Mesendoderm (in vitro differentiated cells): ENCODE results near the gene SLC25A22.

ENCODE experiments used
- DNase-seq: peaks from one replicate; pipeline ENCODE4 v3.0.0; 2013
- H2AK5ac ChIP-seq: 2 replicates; pipeline ENCODE4 v1.6.1; 2013; ENCODE audit warnings: low read length, inconsistent platforms
- H2BK120ac ChIP-seq: 2 replicates; pipeline ENCODE4 v1.6.1; 2013; ENCODE audit warnings: low read depth, mild to moderate bottlenecking, low read length, moderate library complexity, mixed read lengths
- H2BK15ac ChIP-seq: replicated peaks from 2 replicates; pipeline ENCODE4 v1.6.1; 2013; ENCODE audit warnings: low read depth, mild to moderate bottlenecking, moderate library complexity
- H2BK5ac ChIP-seq: 2 replicates; pipeline ENCODE4 v1.6.1; 2013; ENCODE audit warnings: low read length, inconsistent platforms
- H3K18ac ChIP-seq: 2 replicates; pipeline ENCODE4 v1.6.1; 2013; ENCODE audit warnings: mild to moderate bottlenecking, low read length, mixed read lengths
- H3K23ac ChIP-seq: one replicate; pipeline ENCODE4 v1.6.1; 2013; ENCODE audit warnings: low read length
- H3K27ac ChIP-seq: 2 replicates; pipeline ENCODE4 v1.5.1; 2013; ENCODE audit warnings: low read depth, mild to moderate bottlenecking, inconsistent platforms, low read length, moderate library complexity
- H3K27me3 ChIP-seq: 2 replicates; pipeline ENCODE4 v1.6.1; 2013; ENCODE audit warnings: low read length, control low read depth, mild to moderate bottlenecking, inconsistent platforms; ENCODE audit not compliant: insufficient read depth, poor library complexity
- H3K36me3 ChIP-seq: 2 replicates; pipeline ENCODE4 v1.6.1; 2013; ENCODE audit warnings: low read length, inconsistent platforms; ENCODE audit not compliant: control insufficient read depth, insufficient read depth
- H3K4ac ChIP-seq: one replicate; pipeline ENCODE4 v1.6.1; 2013; ENCODE audit warnings: low read depth, mild to moderate bottlenecking, low read length, moderate library complexity
- H3K4me1 ChIP-seq: 2 replicates; pipeline ENCODE4 v1.6.1; 2013; ENCODE audit warnings: low read depth, low read length, inconsistent platforms; ENCODE audit not compliant: control insufficient read depth
- H3K4me2 ChIP-seq: 2 replicates; pipeline ENCODE4 v1.6.1; 2013; ENCODE audit warnings: low read length
- H3K4me3 ChIP-seq: 2 replicates; pipeline ENCODE4 v1.5.1; 2013; ENCODE audit warnings: mild to moderate bottlenecking, low read length
- H3K56ac ChIP-seq: one replicate; pipeline ENCODE4 v1.6.1; 2013; ENCODE audit warnings: low read length
- H3K79me1 ChIP-seq: 2 replicates; pipeline ENCODE4 v1.6.1; 2013; ENCODE audit warnings: low read length, inconsistent platforms
- H3K79me2 ChIP-seq: 2 replicates; pipeline ENCODE4 v1.6.1; 2013; ENCODE audit warnings: mild to moderate bottlenecking, low read length; ENCODE audit not compliant: control insufficient read depth, insufficient read depth
- H3K9ac ChIP-seq: 2 replicates; pipeline ENCODE4 v1.6.1; 2013; ENCODE audit warnings: low read length, inconsistent platforms
- H4K5ac ChIP-seq: one replicate; pipeline ENCODE4 v1.6.1; 2013; ENCODE audit warnings: low read length
- H4K8ac ChIP-seq: one replicate; pipeline ENCODE4 v1.6.1; 2013; ENCODE audit warnings: low read depth, mild to moderate bottlenecking, control low read depth, low read length, moderate library complexity
- WGBS: extraction: QIAGEN DNeasy Blood & Tissue Kit; methylation state at CpG from one replicate; pipeline ENCODE4 v1.1.7; 2013; ENCODE audit warnings: low lambda C conversion rate, missing lambda C conversion rate; ENCODE audit not compliant: insufficient coverage; ENCODE audit errors: extremely low coverage; 5-methylcytosine and 5-hydroxymethylcytosine counted together

The SLC25A22 gene

GRCh38 chr11:803467-803742, 5.3 kb upstream of the SLC25A22 start:
- no peak overlapping the region for H3K9ac ChIP-seq
- no peak overlapping the region for H4K8ac ChIP-seq
- H3K79me2 ChIP-seq: peaks cover under 1% of the 10 kb centered on the region
- H3K36me3 ChIP-seq: no peaks in the 10 kb centered on the region
- H3K23ac ChIP-seq: no peak overlapping the region
- H3K4me1 ChIP-seq: peaks cover 4% of the 10 kb centered on the region
- WGBS: no CpG with 5 or more reads among the region's 8 CpGs
- H3K4me3 ChIP-seq: no peak overlapping the region
- H3K79me1 ChIP-seq: no peaks in the 10 kb centered on the region
- no peaks in the 10 kb centered on the region for H3K27me3 ChIP-seq
- no peak overlapping the region for H3K56ac ChIP-seq
- DNase-seq: no peak
- no peak overlapping the region for H3K27ac ChIP-seq
- no peak overlapping the region for H2BK15ac ChIP-seq
- H2AK5ac ChIP-seq: no peak overlapping the region
- H3K4ac ChIP-seq: no peak overlapping the region
- no peak overlapping the region for H3K4me2 ChIP-seq
- no peak overlapping the region for H4K5ac ChIP-seq
- H3K18ac ChIP-seq: no peak overlapping the region
- H2BK120ac ChIP-seq: no peak overlapping the region
- no peak overlapping the region for H2BK5ac ChIP-seq

GRCh38 chr11:802693-803466, 4.8 kb upstream of the SLC25A22 start:
- Histone ChIP-seq H3K23ac (no peak overlapping the region), H3K4me1 (peaks cover 4% of the 10 kb centered on the region), H3K79me1 (no peaks in the 10 kb centered on the region), H3K4ac (no peak overlapping the region), H3K27ac (no peak overlapping the region), H3K27me3 (no peaks in the 10 kb centered on the region), H3K9ac (no peak overlapping the region), H4K8ac (no peak overlapping the region), H4K5ac (no peak overlapping the region), H3K18ac (no peak overlapping the region), H2BK5ac (no peak overlapping the region), H3K36me3 (no peaks in the 10 kb centered on the region), H2BK15ac (no peak overlapping the region), H2AK5ac (no peak overlapping the region), H3K56ac (no peak overlapping the region), H2BK120ac (no peak overlapping the region), H3K79me2 (no peaks in the 10 kb centered on the region), H3K4me3 (no peak overlapping the region), H3K4me2 (no peak overlapping the region)
- WGBS: no CpG with 5 or more reads among the region's 28 CpGs
- no peak for DNase-seq

GRCh38 chr11:802018-802617, 4.0 kb upstream of the SLC25A22 start:
- Histone ChIP-seq H3K4ac (no peak overlapping the region), H3K4me2 (no peak overlapping the region), H3K4me1 (peaks cover 4% of the 10 kb centered on the region), H3K27ac (no peak overlapping the region), H4K5ac (no peak overlapping the region), H3K23ac (no peak overlapping the region), H3K27me3 (no peaks in the 10 kb centered on the region), H3K4me3 (no peak overlapping the region), H3K56ac (no peak overlapping the region), H2BK5ac (no peak overlapping the region), H4K8ac (no peak overlapping the region), H3K79me1 (no peaks in the 10 kb centered on the region), H3K79me2 (no peaks in the 10 kb centered on the region), H2BK15ac (no peak overlapping the region), H3K18ac (no peak overlapping the region), H2AK5ac (no peak overlapping the region), H3K9ac (no peak overlapping the region), H3K36me3 (no peaks in the 10 kb centered on the region), H2BK120ac (no peak overlapping the region)
- WGBS: no CpG with 5 or more reads among the region's 21 CpGs
- DNase-seq: no peak

- no peaks in the 10 kb centered on the region for H3K27me3 ChIP-seq
- H3K23ac ChIP-seq: no peak overlapping the region
- no peak overlapping the region for H3K18ac ChIP-seq
Observed at GRCh38 chr11:801097-801780, 3.2 kb upstream of the SLC25A22 start.

GRCh38 chr11:800473-800872, 2.4 kb upstream of the SLC25A22 start:
- H3K18ac ChIP-seq: no peak overlapping the region
- no peaks in the 10 kb centered on the region for H3K27me3 ChIP-seq
- H3K9ac ChIP-seq: no peak overlapping the region
- no peak overlapping the region for H2BK5ac ChIP-seq
- H3K4me1 ChIP-seq: peaks cover 4% of the 10 kb centered on the region
- no peak overlapping the region for H2BK120ac ChIP-seq
- WGBS: no CpG with 5 or more reads among the region's 30 CpGs
- H3K79me2 ChIP-seq: peaks cover 3% of the 10 kb centered on the region
- H3K27ac ChIP-seq: no peak overlapping the region
- no peak overlapping the region for H3K4ac ChIP-seq
- no peak overlapping the region for H3K23ac ChIP-seq
- H3K56ac ChIP-seq: no peak overlapping the region
- H2BK15ac ChIP-seq: no peak overlapping the region
- no peak for DNase-seq
- H3K4me2 ChIP-seq: no peak overlapping the region
- no peak overlapping the region for H4K8ac ChIP-seq
- peaks cover 4% of the 10 kb centered on the region for H3K79me1 ChIP-seq
- H3K4me3 ChIP-seq: no peak overlapping the region
- no peaks in the 10 kb centered on the region for H3K36me3 ChIP-seq
- H2AK5ac ChIP-seq: no peak overlapping the region
- no peak overlapping the region for H4K5ac ChIP-seq

More at GRCh38 chr11:801097-801780, 3.2 kb upstream of the SLC25A22 start:
- H3K9ac ChIP-seq: no peak overlapping the region
- H3K79me2 ChIP-seq: peaks cover 3% of the 10 kb centered on the region
- H3K27ac ChIP-seq: no peak overlapping the region
- DNase-seq: no peak
- H2AK5ac ChIP-seq: no peak overlapping the region
- no CpG with 5 or more reads among the region's 20 CpGs for WGBS
- H4K8ac ChIP-seq: no peak overlapping the region
- no peak overlapping the region for H3K56ac ChIP-seq
- H4K5ac ChIP-seq: no peak overlapping the region
- no peak overlapping the region for H3K4me3 ChIP-seq
- H3K4me1 ChIP-seq: peaks cover 4% of the 10 kb centered on the region
- H2BK120ac ChIP-seq: no peak overlapping the region
- no peak overlapping the region for H3K4ac ChIP-seq
- H2BK15ac ChIP-seq: no peak overlapping the region
- H3K36me3 ChIP-seq: no peaks in the 10 kb centered on the region
- no peak overlapping the region for H2BK5ac ChIP-seq
- no peak overlapping the region for H3K4me2 ChIP-seq
- H3K79me1 ChIP-seq: peaks cover 4% of the 10 kb centered on the region
